GM12878 (cell line): ENCODE measurements around the gene RARRES1.

ENCODE experiments used
- BHLHE40 ChIP-seq, 2 experiments: fragments of 450-650 bp in 1 of 2; IDR thresholded peaks; 2 replicates each; pipeline ENCODE4 v1.6.1; 2011 to 2017; ENCODE audit warnings: low read depth in 2 of 2, borderline replicate concordance in 1 of 2, improper control_type of control experiment in 1 of 2, low read length in 1 of 2, mild to moderate bottlenecking in 1 of 2
- CHD2 ChIP-seq: IDR thresholded peaks from 2 replicates; pipeline ENCODE4 v1.6.1; 2011; ENCODE audit warnings: low read depth, low read length, improper control_type of control experiment, borderline replicate concordance
- POLR2A ChIP-seq: IDR thresholded peaks from 2 replicates; pipeline ENCODE4 v1.6.1; 2011; ENCODE audit warnings: low read depth, mild to moderate bottlenecking, low read length
- ZSCAN29 ChIP-seq: fragments of 450-650 bp; IDR thresholded peaks from 2 replicates; pipeline ENCODE4 v1.6.1; 2017; ENCODE audit warnings: mild to moderate bottlenecking, moderate library complexity

- TF ChIP-seq BHLHE40 (IDR thresholded peaks at IDR 0.05; ENCODE audit: borderline replicate concordance in 1 of 2, low read depth in 2 of 2, low read length in 1 of 2): no peak
- TF ChIP-seq POLR2A: no peak
- no peak for TF ChIP-seq CHD2
- TF ChIP-seq ZSCAN29: no peak
Measured at GRCh38 chr3:158685159-158685558, 47.1 kb downstream of the RARRES1 start.
